Suppressor macrophage treated with lipopolysaccharide for 1 hour (primary cell): Measurements from ENCODE around the gene INPP5D.
"Not testable (repeated sequence)": the region's sequence is repeated elsewhere in the genome, so short reads cannot be mapped to it uniquely, and the experiment has no call there.

Experiments used
- DNase-seq, 3 donors: peaks; one replicate each; pipeline ENCODE4 v3.0.0-alpha.2; 2020 to 2022

INPP5D gene

DNA sequence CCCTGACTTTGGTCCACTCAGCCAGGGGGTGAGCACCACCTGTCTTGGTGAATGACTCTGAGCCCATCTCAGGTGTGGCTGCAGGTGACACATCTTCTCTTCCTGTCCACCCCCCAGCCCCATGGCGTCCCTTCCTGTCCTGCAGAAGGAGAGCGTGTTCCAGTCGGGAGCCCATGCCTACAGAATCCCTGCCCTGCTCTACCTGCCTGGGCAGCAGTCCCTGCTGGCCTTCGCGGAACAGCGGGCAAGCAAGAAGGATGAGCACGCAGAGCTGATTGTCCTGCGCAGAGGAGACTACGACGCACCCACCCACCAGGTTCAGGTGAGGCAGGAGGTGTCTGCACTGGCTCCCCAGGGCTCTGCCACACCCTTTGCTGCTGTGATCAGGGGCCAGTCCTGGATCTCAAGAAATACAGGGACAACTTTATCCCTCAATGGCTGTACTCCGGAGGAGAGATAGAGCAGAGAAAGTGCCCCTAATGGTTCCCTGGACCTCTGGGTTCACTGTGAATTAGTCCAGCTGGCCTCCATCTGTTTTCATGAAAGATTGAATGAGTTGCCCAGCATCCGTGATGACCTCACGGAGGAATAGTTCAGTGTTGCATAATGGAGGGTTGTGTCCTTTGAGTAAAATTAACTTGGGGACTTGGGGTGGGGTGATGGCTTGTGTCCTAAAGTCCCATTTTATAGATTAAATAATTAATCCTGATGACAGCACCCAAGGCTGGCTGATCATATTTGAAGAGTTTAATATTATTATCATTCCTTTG, 27.4 kb upstream of the INPP5D start, which contains the start of gene NEU2:
NEU2 (plus strand) TSS at position 122 of the 770 bp plus-strand sequence; CDS start at position 122, 0 bp downstream.
- DNase-seq, result no peak

DNA sequence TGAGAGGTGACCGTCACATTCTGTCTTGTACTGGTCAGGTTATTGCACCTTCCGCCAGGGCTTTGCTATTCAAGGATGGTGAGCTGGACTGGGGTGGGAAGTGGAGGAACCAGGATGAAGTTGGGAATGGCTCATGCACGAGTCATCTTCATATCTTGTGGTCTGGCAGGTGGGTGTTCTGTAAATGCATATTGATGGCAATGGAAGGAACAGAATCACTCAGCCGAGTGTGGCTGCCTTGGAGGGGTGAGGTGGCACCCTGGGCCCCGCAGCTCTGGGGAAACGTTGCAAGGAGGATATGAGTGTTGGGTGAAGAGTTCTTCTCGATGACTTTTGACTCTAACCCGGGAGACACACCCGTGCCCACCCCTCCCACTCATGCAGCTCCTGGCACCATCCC, 26.5 kb upstream of the INPP5D start:
- DNase-seq, result no peak

DNA sequence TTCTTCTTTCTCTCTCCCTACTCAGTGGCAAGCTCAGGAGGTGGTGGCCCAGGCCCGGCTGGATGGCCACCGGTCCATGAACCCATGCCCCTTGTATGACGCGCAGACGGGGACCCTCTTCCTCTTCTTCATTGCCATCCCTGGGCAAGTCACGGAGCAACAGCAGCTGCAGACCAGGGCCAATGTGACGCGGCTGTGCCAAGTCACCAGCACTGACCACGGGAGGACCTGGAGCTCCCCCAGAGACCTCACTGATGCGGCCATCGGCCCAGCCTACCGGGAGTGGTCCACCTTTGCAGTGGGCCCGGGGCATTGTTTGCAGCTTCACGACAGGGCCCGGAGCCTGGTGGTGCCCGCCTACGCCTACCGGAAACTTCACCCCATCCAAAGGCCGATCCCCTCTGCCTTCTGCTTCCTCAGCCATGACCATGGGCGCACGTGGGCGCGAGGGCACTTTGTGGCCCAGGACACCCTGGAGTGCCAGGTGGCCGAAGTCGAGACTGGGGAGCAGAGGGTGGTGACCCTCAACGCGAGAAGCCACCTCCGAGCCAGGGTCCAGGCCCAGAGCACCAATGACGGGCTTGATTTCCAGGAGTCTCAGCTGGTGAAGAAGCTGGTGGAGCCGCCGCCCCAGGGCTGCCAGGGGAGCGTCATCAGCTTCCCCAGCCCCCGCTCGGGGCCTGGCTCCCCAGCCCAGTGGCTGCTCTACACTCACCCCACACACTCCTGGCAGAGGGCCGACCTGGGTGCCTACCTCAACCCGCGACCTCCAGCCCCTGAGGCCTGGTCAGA, 25.9 kb upstream of the INPP5D start:
- no peak for DNase-seq

DNA sequence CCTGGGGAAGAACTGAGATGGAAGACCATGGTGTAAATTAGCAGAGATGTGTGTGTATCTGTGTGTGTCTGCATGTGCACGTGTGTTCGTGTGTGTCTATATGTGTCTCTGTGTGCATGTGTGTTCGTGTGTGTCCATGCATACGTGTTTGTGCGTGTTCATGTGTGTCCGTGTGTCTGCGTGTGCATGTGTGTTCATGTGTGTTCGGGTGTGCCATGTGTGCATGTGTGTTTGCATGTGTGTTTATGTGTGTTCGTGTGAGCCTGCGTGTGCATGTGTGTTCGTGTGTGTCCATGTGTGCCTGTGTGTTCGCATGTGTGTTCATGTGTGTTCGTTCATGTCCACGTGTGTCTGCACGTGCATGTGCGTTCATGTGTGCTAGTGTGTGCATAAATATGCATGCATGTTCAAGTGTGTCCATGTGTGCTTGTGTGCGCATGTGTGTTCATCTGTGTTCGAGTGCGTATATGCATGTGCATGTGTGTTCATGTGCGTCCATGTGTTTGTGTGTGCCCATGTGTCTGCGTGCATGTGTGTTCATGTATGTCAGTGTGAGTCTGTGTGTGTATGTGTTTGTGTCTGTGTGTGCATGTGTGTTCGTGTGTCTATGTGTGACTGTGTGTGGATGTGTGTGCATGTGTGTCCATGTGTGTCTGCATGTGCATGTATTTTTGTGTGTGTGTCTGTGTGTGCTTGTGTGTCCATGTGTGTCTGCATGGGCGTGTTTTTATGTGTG, 24.5 kb upstream of the INPP5D start:
- DNase-seq, result no peak

DNA sequence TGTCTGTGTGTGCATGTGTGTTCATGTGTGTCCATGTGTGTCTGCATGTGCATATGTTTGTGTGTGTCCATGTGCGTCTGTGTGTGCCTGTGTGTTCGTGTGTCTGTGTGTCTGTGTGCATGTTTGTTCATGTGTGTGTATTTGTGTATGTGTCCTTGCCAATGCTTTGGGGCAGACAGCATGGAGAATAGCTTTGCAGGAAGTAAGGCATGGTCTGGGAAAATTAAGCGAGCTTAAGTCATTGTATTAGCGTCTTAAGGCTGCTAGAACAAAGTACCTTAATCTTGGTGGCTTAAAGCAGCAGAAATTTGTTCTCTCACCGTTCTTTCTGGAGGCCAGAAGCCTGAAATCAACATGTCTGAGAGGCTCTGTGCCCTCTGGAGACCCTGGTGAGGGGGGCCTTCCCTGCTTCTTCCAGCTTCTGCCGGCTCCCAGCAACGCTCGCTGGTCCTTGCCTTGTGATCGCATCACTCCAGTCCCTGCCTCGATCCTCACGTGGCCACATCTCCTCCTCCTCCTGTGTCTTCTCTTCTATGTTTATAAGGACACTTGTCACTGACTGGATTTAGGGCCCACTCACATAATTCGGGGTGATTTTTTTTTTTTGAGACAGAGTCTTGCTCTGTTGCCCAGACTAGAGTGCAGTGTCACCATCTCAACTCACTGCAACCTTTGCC, 23.8 kb upstream of the INPP5D start:
- no peak for DNase-seq

DNA sequence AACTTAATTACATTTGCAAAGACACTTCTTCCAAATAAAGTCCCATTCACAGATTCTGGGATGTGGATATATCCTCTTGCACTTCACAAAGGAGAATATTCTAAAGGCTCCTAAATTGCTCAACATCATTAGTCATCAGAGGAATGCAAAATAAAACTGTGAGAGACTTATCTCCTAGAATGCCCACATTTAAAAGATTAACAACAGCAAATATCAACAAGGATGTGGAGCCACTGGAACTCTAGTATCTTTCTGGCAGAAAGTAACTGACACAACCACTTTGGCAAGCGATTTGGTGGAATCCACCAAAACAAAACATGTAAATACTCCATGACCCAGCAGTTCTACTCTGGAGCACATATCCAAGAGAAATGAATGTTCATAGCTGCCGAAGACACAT, 23.1 kb upstream of the INPP5D start:
- DNase-seq, result peak in 1 of 3 donors; percentile 27

DNA sequence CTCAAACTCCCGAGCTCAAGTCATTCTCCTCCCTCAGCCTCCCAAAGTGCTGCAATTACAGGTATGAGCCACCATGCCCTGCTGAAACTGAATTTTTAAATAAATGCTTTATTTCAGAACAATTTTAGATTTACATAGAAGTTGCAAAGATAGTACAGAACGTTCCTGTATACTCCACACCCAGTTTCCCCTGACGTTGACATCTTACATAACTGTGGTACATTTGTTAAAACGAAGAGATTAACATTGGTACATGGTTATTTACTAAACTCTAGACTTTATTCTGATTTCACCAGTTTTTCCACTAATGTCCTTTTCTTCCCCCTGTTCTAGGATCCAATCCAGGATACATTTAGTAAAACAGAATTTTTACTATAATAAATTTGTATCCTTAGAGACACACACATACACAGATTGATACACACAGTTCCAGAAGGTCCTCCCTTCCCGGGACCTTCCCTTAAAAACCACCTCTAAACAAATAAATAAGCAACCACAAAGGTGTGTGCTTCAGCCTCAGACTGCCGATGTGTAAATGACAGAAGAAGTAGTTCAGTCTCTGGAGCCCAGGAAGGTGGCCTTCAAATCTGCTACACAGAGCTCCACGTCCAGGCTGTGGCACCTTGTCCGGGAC, 20.8 kb upstream of the INPP5D start:
- DNase-seq, result no peak

DNA sequence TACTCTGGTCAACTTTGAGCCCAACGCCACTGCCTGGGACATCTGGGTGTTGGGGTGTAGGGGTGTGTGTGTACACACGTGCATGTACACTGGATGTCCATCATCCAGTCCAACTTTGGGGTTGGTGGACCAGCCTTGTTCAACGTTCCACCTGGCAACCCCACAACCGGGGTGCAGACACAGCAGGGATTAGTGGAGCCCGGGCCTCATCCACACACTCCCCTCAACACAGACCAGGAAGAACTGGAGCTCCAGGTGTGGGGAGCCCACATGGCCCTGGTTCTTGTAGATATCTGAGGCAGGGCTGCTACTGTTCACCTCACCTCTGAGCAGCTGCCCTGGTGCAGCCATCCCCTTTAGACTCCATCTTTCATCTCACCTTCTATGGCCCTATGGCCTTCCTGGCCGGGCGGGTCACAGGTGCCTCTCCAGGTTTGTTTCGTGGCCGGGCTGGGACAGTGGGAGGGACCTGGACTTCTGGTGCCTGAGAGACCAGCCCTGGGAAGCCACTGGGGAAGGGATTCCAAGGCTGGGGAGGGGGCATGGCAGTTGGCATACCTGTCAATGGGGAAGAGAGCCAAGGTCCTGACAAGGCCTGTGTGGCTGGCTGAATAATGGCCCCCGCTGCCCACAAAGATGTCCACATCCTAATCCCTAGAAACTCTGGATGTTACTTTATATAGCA, 20.2 kb upstream of the INPP5D start:
- no peak for DNase-seq

DNA sequence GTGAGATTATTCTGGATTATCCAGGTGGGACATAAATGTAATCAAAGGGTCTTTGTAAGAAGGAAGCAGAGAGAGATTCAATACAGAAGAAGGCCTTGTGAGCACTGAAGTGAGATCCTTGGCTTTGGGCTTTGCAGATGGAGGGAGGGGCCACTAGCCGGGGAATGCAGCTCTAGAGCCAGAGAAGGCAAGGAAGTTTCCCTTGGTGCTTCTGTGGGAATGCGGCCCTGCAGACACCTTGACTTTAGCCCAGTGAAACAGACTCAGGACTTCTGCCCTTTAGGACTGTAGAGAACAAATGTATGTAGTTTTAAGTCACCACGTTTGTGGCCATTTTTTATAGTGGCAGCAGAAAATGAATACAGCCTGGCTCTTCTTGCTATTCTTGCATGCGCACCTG, 19.6 kb upstream of the INPP5D start:
- no peak for DNase-seq

DNA sequence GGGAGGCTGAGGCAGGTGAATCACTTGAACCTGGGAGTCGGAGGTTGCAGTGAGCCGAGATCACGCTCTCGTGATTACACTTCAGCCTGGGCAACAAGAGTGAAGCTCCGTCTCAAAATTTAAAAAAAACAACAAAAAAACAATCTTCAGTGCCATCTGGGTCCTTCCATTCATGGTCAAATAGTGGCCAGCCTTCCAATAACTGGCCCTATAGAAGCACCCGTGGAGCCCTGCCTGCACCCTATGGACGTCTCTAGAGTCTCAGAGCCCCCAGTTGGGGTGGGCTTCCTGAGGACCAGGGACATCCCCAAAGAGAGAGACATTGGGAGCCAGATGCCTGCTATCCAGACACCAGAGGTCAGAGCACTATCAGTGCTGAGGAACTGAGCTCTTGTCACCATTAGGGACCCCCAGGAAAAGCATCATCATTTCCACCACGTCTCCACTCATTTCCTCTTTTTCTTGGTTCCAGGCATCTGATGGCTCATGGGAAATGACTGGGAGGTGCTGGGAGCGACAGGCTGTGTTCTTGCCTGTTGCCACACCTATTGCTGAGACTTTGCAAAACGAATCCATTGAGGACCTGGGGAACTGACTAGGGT, 18.3 kb upstream of the INPP5D start:
- DNase-seq, result peak in 2 of 3 donors; percentile 12 to 41

DNA sequence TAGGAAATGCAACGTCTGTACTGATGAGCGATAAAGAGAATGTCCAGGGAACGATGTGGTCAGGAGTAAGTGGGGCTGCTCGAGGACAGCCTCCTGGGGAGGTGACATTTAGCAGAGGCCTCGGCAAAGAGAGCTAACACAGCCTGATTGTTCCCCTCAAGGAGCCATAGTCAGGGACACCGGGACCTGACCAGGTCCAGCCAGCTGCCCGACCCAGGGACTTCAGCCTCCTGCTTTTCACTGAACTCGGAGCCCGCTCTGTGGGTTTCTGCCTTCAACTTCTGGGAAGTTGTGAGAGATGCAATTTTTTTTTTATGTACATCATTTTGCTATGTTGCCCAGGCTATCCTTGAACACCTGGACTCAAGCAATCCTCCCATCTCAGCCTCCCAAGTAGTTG, 17.6 kb upstream of the INPP5D start:
- no peak for DNase-seq

DNA sequence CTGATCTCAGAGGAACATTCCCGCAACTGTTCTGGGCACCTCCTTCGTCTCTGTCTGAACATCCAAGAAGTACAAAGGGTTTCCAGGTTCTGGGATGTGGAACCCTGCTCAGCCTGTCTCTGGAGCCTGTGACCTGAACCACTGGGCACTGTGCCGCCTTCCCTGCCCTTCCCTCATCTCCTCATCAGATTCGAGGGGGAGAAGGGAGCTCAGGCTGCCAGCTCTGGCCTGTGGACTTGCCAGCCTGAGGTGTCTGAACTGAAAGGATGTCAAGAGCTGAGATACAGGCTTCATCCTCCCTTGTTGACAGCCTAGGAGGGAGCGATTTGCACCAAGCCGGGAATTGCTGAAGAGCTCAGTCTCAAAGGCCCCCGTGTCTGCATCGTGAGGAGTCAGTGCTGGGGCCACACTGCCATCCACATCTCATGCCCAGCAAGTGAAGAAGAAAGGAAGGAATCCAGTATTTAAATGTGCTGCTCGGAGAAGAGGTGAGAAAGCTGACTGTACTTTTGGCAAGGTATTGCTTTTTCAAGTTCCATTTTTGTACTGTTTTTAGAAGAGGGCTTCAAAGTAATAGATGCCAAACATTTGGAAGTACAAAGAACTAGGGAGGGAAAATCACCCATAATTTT, 15.1 kb upstream of the INPP5D start:
- DNase-seq, result no peak

DNA sequence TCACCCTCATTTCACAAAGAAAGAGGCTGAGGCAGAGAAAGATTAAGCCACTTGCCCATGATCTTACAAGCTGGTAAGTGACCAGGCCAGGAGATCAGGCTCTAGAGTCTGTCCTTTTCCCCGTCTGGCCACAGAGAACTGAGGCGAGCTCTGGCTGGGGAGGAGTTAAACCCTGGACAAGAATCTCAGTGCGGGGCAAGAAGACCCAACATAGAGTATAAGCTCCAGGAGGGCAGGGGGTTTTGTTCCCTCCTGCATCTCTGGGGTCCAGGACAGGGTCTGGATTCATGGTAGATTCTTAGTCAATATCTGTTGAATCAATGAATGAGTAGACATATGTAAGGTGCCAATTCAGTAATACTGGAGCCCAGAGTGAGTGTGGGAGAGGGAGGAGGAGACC, 12.9 kb upstream of the INPP5D start:
- no peak for DNase-seq

DNA sequence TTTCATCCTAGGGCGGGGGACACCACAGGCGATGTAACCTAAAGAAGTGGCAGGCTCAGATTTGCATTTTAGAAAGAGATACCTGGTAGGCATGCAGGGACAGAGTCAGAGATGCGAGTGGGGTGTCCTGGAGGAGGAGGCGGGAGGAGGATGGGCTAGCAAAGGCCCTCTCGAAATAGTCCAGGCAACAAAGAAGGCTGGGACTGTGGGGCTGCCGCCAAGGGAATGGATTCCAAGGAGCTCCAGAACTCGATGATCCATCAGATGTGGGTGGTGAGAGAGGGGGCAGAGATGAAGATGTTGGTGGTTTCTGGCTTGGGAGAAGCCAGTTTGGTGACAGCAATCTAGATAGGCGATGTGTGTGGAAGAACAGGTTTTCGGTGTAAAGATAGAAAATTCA, 12.5 kb upstream of the INPP5D start:
- no peak for DNase-seq

DNA sequence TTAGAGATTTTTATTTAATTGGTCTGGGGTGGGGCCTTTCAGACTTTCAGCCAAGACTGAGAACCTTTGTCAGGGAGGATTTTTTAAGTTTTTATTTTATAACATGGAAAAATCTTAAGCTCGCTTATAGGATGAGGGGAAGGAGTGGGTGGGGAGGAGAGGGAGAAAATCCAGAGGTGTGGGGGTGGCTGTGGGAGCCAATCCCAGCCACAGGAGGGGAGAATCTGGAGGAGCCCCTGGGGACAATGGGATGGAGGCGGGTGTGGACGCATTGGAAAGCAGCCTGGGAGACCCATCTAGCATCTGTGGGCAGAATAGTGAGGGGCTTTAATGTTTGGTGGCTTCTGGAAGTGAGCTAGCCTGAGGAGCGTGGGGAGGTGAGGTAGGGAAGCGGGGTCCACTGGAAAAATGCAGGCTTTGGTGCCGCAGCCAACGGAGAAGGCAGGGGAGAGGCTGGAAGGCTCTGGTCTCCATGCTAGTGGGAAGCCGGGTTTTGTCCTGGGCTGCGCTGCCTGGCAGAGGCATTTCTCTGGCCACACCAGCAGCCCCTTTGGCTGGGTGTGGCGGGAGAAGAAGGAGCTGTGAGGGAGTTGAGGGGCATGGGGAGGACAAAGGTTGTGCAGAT, 11.5 kb upstream of the INPP5D start:
- no peak for DNase-seq

DNA sequence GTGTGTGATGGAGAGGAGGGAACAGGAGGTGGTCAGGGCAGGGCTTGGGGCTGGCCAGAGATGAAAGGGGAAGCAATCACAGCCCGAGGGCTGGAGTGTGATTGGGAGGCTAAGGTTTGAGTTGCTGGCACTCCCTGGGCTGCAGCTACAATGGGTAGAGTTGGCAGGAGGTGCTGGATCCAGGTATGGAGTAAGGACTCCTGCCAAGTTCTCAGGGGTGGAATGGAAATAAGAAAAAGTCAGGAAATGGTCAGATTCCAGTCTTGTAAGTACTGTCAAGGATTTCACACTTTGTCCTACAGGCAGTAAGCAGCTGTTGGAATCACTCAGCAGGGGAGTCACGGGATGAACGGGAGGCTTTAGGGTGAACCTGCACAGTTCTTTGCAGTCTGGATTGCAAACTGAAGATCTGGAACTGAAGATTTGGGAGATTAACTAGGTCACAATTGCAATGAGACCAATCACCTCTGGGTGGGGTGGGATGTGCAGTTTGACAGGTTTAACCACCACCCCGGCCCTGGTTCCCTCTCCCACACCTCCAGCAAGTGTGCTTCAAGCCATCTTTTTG, 10.9 kb upstream of the INPP5D start:
- DNase-seq, result no peak

DNA sequence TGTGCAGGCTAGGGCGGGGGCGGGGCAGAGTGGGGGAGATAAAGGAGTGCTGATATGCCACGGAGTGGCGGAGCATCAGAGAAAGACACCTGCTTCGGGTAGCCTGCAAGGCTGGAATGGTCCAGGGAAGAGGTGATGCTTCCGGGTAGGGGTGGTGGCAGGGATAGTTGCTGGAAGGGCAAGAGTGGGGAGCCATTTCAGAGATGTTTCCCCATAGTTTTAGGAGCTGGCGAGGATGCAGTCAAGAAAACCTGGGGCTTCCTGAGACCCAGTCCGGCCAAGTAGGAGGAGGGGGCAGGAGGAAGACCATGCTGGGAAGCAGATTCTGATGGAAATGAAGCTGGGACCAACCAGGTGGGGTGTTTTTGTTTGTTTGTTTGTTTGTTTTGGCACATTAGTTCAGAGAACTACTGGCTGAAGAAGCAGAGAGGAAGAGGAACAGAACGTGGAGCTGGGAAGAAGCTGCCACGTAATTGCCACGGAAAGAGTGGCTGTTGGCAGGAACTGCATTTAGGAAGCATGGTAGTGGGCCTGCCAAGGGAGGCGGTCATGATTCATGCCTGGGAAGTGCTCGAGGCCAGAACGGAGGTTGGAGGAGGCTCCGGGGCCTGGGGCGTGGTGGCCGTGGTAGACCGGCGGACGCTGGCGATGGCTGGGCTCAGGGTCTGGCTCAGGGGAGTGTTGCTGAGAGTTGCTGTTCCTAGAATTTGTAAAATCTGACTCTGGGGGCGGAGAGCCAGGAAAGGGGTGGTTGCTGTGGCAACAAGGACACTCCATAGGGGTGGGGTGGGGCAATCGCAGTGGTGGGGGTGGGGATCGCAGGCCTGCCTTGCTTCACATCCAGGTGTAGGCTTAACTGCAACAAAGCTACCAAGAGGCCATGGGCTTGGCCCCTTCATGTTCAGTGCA, 8.6 kb upstream of the INPP5D start:
- peak; percentile 55 to 63 (median 63) for DNase-seq

DNA sequence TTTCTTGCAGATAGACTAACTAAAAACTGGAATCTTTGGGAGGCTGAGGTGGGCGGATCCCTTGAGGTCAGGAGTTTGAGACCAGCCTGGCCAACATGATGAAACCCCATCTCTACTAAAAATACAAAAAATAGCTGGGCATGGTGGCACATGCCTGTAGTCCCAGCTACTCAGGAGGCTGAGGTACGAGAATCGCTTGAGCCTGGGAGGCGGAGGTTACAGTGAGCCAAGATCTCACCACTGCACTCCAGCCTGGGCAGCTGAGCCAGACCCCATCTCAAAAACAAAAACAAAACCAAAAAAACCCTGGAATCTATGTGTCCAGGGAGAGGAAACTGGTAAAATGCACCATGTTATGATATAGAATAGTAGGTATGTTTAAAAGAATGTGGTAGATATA, 7.6 kb upstream of the INPP5D start:
- not testable (repeated sequence) for DNase-seq
